Chondrocyte (in vitro differentiated cells): ENCODE results near the gene PSMB5. TPM values are rescaled to one million over a fixed set of nuclear protein-coding genes. Genes with fewer than 3 reads are reported as not detected.

ENCODE experiments used
- DNase-seq: peaks from one replicate; pipeline ENCODE4 v3.0.0; 2021; ENCODE audit warnings: mixed read lengths, low spot score
- H3K27ac Mint-ChIP-seq: one replicate; pipeline ENCODE4 v1.8.0; 2021; ENCODE audit warnings: mild to moderate bottlenecking, moderate library complexity, mixed read lengths; ENCODE audit not compliant: unreplicated experiment
- H3K27me3 Mint-ChIP-seq: 2 replicates; pipeline ENCODE4 v1.8.0; 2021; ENCODE audit warnings: low read depth, mixed read lengths
- H3K36me3 Mint-ChIP-seq: 2 replicates; pipeline ENCODE4 v1.8.0; 2021; ENCODE audit warnings: low read depth, mixed read lengths
- H3K4me1 Mint-ChIP-seq: 2 replicates; pipeline ENCODE4 v1.8.0; 2021; ENCODE audit warnings: low read depth, mild to moderate bottlenecking, mixed read lengths
- H3K4me3 Mint-ChIP-seq: one replicate; pipeline ENCODE4 v1.8.0; 2021; ENCODE audit warnings: mild to moderate bottlenecking, moderate library complexity, mixed read lengths; ENCODE audit not compliant: unreplicated experiment
- H3K9me3 Mint-ChIP-seq: 2 replicates; pipeline ENCODE4 v1.8.0; 2021; ENCODE audit warnings: low read depth, mixed read lengths
- CTCF ChIP-seq: fragments of 200-600 bp; sonication (generic); IDR thresholded peaks from 2 replicates; pipeline ENCODE4 v1.5.0; 2021; ENCODE audit warnings: antibody characterized with exemption, mild to moderate bottlenecking, moderate library complexity
- long read RNA-seq: library from polyadenylated mRNA; stranded (forward); transcript quantifications from one replicate; pipeline ENCODE4 v2.0.0, GENCODE V29; 2021
- total RNA-seq: library from RNA; stranded (reverse); gene quantifications from 3 replicates; pipeline ENCODE4 v1.2.1, GENCODE V29; 2021

Gene PSMB5
- 151 to 207 TPM (median 172 TPM) in 3 replicates for total RNA-seq
- long read RNA-seq, transcript PSMB5-202 (3 exons, 1,294 nt), result major isoform, 230 of 246 reads
- long read RNA-seq, partial matches to known transcripts, result 5 of 246 reads
- long read RNA-seq, other reads (novel, unspliced or antisense), result 2 of 246 reads

- no peaks in the 10 kb centered on the region for H3K9me3 Mint-ChIP-seq
- peak; percentile 31 for TF ChIP-seq CTCF
Measured at GRCh38 chr14:23034498-23035302, at the start of gene PSMB5. PSMB5 (minus strand) TSS chr14:23034900; CDS start chr14:23034881, 19 bp downstream.

GRCh38 chr14:23080474-23080873 is 45.8 kb upstream of the PSMB5 start:
- H3K27ac Mint-ChIP-seq, result peak overlapping the region; percentile 80
- no peaks in the 10 kb centered on the region for H3K9me3 Mint-ChIP-seq
- DNase-seq, result no peak
- no peak for TF ChIP-seq CTCF
- H3K36me3 Mint-ChIP-seq, result peaks cover 31% of the 10 kb centered on the region
- H3K4me1 Mint-ChIP-seq, result peaks cover 30% of the 10 kb centered on the region
- H3K4me3 Mint-ChIP-seq, result no peak overlapping the region
- H3K27me3 Mint-ChIP-seq, result no peaks in the 10 kb centered on the region

More at GRCh38 chr14:23034498-23035302, at the start of gene PSMB5:
- DNase-seq, result no peak
- H3K4me1 Mint-ChIP-seq, result peaks cover 30% of the 10 kb centered on the region
- no peaks in the 10 kb centered on the region for H3K27me3 Mint-ChIP-seq
- H3K4me3 Mint-ChIP-seq, result peak within 1 kb of the TSS; percentile 94
- H3K27ac Mint-ChIP-seq, result peak within 1 kb of the TSS; percentile 96
- H3K36me3 Mint-ChIP-seq, result peaks cover 13% of the 10 kb centered on the region

GRCh38 chr14:23079716-23080115 is 45.0 kb upstream of the PSMB5 start:
- DNase-seq, result no peak
- Mint-ChIP-seq H3K36me3 (peaks cover 30% of the 10 kb centered on the region), H3K4me1 (peaks cover 30% of the 10 kb centered on the region), H3K27me3 (no peaks in the 10 kb centered on the region), H3K9me3 (no peaks in the 10 kb centered on the region), H3K4me3 (no peak overlapping the region), H3K27ac (peak overlapping the region; percentile 80)
- TF ChIP-seq CTCF, result no peak

- H3K27ac Mint-ChIP-seq, result peak overlapping the region; percentile 80
- no peaks in the 10 kb centered on the region for H3K9me3 Mint-ChIP-seq
- H3K36me3 Mint-ChIP-seq, result peaks cover 28% of the 10 kb centered on the region
- no peak for TF ChIP-seq CTCF
- peaks cover 30% of the 10 kb centered on the region for H3K4me1 Mint-ChIP-seq
- no peak for DNase-seq
- no peak overlapping the region for H3K4me3 Mint-ChIP-seq
- no peaks in the 10 kb centered on the region for H3K27me3 Mint-ChIP-seq
Measured at GRCh38 chr14:23078692-23079116, 44.0 kb upstream of the PSMB5 start.

GRCh38 chr14:23077962-23078361 is 43.3 kb upstream of the PSMB5 start:
- Mint-ChIP-seq H3K27ac (peak overlapping the region; percentile 80), H3K27me3 (no peaks in the 10 kb centered on the region), H3K4me1 (peaks cover 30% of the 10 kb centered on the region), H3K9me3 (no peaks in the 10 kb centered on the region), H3K4me3 (no peak overlapping the region), H3K36me3 (peaks cover 28% of the 10 kb centered on the region)
- TF ChIP-seq CTCF, result no peak
- no peak for DNase-seq
